GM12878 (cell line): Measurements from ENCODE around the gene COL5A1.

Experiments
- ATF2 ChIP-seq: IDR thresholded peaks from 2 replicates; pipeline ENCODE4 v1.6.1; 2012; ENCODE audit warnings: low read length, inconsistent platforms
- CHD2 ChIP-seq: IDR thresholded peaks from 2 replicates; pipeline ENCODE4 v1.6.1; 2011; ENCODE audit warnings: low read depth, low read length, improper control_type of control experiment, borderline replicate concordance
- POLR2AphosphoS5 ChIP-seq: IDR thresholded peaks from 2 replicates; pipeline ENCODE4 v1.6.1; 2011; ENCODE audit warnings: mild to moderate bottlenecking, low read length, inconsistent platforms
- TF ChIP-seq, protein P1 (sequence below), 3 experiments: IDR thresholded peaks in 2 of 3; conservative IDR thresholded peaks in 1 of 3; 2 replicates each; pipeline ENCODE4 v1.5.1; 2011; ENCODE audit warnings: low read depth in 3 of 3, low read length in 3 of 3, mild to moderate bottlenecking in 3 of 3, control low read depth in 2 of 3, moderate library complexity in 2 of 3, inconsistent platforms in 1 of 3, mixed read lengths in 1 of 3; ENCODE audit not compliant: control insufficient read depth in 2 of 3, insufficient read depth in 1 of 3; ENCODE audit errors: extremely low read depth in 1 of 3

DNA sequence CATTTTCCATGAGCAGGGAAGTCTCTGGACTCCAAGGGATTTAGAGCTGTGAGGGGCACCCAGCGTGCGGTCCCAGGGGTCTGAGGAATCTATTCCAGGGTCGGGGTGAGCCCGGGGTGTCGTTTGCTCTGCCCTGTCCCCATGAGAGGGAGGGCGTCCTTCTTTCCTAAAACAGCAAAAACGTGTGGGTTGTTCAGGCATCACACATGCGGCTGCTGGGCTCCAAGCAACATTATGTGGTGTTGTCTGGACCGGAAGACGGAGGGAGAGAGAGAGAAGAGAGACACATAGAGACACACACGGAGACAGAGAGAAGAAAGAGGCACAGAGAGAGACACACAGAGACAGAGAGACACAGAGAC lies 42.7 kb upstream of the COL5A1 start:
- no peak for TF ChIP-seq CHD2
- TF ChIP-seq POLR2AphosphoS5 = no peak
- TF ChIP-seq, protein P1, sequence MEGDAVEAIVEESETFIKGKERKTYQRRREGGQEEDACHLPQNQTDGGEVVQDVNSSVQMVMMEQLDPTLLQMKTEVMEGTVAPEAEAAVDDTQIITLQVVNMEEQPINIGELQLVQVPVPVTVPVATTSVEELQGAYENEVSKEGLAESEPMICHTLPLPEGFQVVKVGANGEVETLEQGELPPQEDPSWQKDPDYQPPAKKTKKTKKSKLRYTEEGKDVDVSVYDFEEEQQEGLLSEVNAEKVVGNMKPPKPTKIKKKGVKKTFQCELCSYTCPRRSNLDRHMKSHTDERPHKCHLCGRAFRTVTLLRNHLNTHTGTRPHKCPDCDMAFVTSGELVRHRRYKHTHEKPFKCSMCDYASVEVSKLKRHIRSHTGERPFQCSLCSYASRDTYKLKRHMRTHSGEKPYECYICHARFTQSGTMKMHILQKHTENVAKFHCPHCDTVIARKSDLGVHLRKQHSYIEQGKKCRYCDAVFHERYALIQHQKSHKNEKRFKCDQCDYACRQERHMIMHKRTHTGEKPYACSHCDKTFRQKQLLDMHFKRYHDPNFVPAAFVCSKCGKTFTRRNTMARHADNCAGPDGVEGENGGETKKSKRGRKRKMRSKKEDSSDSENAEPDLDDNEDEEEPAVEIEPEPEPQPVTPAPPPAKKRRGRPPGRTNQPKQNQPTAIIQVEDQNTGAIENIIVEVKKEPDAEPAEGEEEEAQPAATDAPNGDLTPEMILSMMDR (IDR thresholded peaks at IDR 0.05 in 2 of 3, conservative IDR thresholded peaks at IDR 0.05 in 1 of 3; ENCODE audit: control insufficient read depth in 2 of 3, extremely low read depth in 1 of 3, insufficient read depth in 1 of 3, low read depth in 3 of 3, low read length in 3 of 3) = no peak
- TF ChIP-seq ATF2 = no peak
